H54 (cell line): ENCODE data around the gene KRTAP5-10.
"Not testable (repeated sequence)": the region's sequence is repeated elsewhere in the genome, so short reads cannot be mapped to it uniquely, and the experiment has no call there.

Experiments
- DNase-seq: peaks from one replicate; pipeline ENCODE4 v3.0.0; 2011; ENCODE audit warnings: low spot score, mixed read lengths; ENCODE audit not compliant: insufficient read length
- FAIRE-seq: peaks from 3 replicates; lab custom pipeline; 2011; peaks lifted over from hg19 to GRCh38; lab: Jason Lieb, UNC
- POLR2A ChIP-seq: IDR thresholded peaks from 2 replicates; pipeline ENCODE4 v1.6.1; 2011; ENCODE audit warnings: low read depth, mild to moderate bottlenecking, low read length

KRTAP5-10 gene

DNA sequence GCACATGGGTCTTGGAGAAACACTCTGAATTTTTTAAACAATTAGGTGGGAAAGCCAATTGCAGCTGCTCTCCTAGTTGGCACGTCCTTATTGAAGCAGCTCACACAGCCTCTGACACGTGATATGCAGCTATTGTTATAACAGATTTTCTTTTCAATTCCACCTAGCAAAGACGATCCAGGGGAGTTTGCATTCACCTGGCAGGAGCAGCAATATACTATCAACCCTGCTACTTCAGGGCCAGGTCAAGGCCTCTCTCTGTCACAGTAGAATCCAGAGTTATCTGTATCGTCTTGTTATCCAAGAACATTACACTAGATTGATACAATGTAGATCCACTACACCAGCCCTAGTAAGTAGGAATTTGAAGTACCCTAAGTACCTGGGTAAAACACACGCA lies 9.1 kb downstream of the KRTAP5-10 start:
- no peak for TF ChIP-seq POLR2A
- FAIRE-seq, result no peak
- DNase-seq, result no peak

DNA sequence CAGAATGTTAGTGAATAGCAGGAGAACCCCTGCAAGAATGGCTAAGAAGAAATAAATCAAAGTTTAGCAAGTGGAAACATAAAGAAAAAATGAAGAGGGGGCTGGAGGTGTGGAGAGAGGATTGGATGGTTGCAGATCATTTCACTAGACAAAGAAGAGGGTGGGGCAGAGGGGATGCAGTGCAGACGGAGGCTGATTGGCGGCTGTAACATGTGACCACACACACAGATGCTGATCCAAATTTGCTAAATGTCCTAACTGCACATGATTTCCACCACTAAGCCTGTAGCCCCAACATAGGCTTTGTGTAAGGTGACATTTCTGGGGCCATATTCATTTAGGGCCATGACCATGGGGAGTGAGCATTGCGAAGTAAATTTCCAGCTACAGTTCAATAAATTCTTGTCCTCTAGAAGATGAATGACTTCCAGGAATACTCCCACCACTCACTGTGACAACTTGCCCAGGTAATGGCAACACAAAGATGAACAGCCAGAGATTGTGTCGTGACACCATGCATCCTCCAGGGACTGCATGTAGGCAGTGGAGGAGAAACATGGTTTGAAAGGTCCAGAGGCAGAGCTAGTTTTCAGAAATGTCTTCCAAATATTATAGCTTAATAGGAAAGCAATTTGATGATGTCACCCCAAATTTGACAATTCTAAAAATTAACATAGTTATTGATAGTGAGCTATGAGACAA lies 10.5 kb downstream of the KRTAP5-10 start:
- no peak for DNase-seq
- no peak for FAIRE-seq

DNA sequence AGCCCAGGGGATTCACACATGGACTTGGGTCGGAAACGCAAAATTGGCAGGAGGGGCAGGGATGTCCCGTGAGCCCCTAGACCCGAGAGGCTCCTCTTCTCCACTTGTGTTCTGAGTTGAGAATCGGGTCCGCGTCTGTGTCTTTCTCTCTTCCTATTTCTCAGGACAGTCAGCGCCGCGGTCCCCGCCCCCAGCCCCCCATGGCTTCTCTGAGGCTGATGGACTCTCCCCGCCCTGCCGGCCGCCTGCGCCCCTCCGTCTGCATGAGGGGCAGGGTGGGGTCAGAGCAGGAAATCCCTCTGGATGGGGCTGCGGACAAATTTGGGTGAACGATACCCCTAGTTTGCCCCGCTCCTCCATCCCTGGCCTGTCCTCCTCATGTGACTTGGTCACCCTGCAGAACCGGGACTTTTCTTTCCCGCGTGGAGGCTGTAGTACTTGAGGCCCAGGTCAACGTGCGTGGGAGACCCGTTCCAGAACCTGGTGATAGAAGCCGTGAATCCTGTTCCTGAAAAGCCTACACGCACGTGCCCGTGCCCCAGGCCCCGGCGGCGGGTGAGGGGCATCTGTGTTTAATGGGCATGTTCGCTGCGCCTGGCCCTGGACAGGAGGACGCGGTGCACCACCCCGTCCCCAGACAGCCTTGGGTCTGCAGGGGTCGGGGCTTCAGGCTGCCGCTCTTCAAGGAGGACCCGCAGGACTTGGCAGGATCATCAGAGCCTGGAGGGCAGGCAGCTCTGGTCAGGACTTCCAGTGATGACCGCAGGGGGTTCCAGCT lies 11.5 kb downstream of the KRTAP5-10 start:
- FAIRE-seq, DNase-seq: not testable (repeated sequence)

More for the DNA sequence above, 10.5 kb downstream of the KRTAP5-10 start:
- TF ChIP-seq POLR2A, result no peak

DNA sequence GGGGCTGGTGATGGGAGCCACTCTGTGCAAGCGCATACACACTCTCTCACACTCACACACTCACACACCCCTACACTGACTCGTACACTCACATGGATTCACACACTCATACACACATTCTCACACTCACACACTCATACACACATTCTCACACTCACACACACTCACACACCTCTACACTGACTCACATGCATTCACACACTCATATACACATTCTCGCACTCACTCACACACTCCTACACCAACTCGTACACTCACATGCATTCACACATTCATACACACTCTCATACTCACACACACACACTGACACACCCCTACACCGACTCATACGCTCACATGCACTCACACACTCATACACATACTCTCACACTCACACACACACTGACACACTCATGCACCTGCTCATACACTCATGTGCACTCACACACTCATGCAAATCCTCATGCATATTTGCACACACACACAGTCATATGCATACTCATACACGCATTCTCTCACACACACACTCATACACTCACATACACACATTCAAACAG lies 12.2 kb downstream of the KRTAP5-10 start:
- DNase-seq, result no peak
- no peak for FAIRE-seq
- no peak for TF ChIP-seq POLR2A

- not testable (repeated sequence) for FAIRE-seq
Measured at GRCh38 chr11:71579513-71579912, 14.2 kb downstream of the KRTAP5-10 start.

GRCh38 chr11:71580057-71581003 lies 15.0 kb downstream of the KRTAP5-10 start:
- TF ChIP-seq POLR2A, result no peak
- FAIRE-seq (no peak), DNase-seq (peak; percentile 55)

More at GRCh38 chr11:71579513-71579912, 14.2 kb downstream of the KRTAP5-10 start:
- DNase-seq, result not testable (repeated sequence)

- DNase-seq, result no peak
- no peak for FAIRE-seq
- TF ChIP-seq POLR2A, result no peak
Measured at GRCh38 chr11:71581826-71582225, 16.5 kb downstream of the KRTAP5-10 start.

DNA sequence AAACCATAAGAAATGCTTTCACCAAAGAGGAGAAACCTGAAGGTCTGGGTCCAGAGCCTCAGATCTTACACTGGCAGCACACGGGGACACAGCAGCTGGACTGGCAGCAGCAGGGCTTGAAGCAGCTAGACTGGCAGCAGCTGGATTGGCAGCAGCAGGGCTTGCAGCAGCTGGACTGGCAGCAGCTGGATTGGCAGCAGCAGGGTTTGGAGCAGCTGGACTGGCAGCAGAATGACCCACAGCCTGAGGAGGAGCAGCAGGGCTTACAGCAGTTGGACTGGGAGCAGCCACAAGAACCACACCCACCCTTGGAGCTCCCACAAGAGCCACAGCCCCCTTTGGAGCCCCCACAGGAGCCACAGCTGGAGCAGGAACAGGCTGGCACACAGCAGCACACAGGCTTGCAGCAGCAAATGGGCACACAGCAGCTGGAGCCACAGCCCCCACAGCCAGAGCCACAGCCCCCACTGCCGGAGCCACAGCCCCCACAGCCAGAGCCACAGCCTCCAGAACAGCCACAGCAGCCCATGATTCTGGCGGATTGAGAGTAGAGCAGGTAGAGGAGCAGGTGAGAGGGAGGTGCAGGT lies 17.0 kb downstream of the KRTAP5-10 start, which contains the start of gene KRTAP5-11:
KRTAP5-11 (minus strand) TSS at position 567 of the 587 bp plus-strand sequence; CDS start at position 529, 38 bp downstream.
- no peak for DNase-seq
- TF ChIP-seq POLR2A, result no peak
- no peak for FAIRE-seq

DNA sequence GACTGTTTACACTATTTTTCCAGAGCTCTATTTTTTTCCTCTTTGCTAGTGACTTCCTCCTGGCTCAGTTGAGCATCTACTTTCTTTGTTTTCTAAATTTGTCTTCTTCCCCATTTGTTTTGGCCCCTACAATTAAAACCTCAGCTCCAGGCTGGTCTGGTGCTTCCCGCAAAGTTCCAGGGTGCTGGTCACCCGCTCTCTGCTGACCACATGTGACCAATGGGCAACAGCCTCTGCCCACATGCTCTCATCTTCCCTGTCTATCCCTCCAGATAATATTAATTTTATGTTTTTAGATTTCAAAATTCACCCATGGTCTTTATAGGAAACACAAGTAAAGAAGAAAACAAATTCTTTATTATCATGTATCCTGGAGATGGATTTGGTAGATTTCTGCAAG lies 17.6 kb downstream of the KRTAP5-10 start:
- not testable (repeated sequence) for FAIRE-seq, DNase-seq

DNA sequence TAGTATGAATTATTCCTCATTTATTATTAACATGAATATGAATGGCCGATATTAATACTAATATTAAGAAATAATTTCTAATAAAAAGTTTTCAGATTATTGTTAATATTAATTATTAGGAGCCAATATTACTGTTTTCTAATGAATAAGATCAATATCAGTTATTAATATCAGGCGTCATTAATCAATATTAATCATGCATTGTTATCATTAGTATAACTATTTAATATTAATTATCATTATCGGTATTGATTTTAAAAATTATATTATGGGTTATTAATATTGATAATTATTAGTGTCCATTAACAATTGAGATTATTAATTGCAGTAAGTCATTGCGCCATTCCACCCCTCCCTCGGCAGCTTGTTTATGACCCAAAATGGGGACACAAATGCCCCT lies 20.3 kb downstream of the KRTAP5-10 start:
- DNase-seq, FAIRE-seq: not testable (repeated sequence)

DNA sequence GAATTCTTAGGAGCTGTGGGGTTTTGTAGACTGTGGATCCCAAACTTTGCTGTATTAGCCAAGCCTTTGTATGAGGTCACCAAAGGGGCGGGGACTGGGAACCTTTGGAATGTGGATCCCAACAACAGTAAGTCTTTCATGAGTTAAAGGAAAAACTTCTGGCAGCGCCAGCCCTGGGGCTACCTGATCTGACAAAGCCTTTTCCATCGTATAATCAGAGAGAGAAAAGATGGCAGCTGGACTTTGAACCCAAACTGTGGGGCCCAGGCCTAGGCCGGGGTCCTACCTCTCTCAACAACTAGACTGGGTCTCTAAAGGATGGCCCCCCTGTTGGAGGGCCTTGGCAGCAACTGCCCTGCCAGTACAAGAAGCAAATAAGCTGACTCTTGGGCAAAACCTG lies 23.0 kb downstream of the KRTAP5-10 start:
- not testable (repeated sequence) for FAIRE-seq, DNase-seq

- not testable (repeated sequence) for DNase-seq, FAIRE-seq
Measured at GRCh38 chr11:71588822-71589545, 23.6 kb downstream of the KRTAP5-10 start.

GRCh38 chr11:71589546-71589920 lies 24.2 kb downstream of the KRTAP5-10 start:
- not testable (repeated sequence) for DNase-seq, FAIRE-seq

- not testable (repeated sequence) for FAIRE-seq, DNase-seq
Measured at GRCh38 chr11:71603221-71603620, 37.9 kb downstream of the KRTAP5-10 start.

GRCh38 chr11:71604798-71605488 lies 39.6 kb downstream of the KRTAP5-10 start:
- FAIRE-seq, DNase-seq: not testable (repeated sequence)

DNA sequence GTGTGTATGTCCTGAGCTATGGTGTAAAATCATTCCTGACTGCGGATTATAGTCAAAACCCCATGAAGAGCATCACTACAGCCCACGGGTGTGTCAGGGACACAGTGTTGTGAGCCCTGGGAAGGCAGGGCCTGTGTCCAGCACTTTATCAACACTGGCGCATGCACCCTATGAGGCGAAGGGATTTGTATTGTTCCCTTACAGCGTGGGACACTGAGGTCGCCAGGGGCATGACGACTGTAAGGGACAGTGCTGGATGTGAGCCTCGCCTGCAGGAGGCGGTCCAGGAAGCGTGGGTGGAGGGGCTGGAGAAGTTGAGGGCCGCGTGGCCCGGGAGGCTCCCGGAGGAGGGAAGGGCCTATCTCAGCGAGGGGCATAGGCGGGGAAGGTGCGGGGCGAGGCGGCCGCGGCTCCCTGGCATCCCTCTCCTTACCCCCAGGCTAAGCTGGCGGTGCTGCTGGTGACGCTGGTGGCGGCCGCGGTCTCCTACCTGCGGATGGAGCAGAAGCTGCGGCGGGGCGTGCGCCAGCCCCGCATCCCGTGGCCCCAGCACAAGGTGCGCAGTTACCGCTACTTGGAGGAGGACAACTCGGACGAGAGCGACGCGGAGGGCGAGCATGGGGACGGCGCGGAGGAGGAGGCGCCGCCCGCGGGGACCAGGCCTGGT lies 41.6 kb downstream of the KRTAP5-10 start:
- DNase-seq, FAIRE-seq: not testable (repeated sequence)
